ENCODE results near the gene ARID3A. TPM values are rescaled to one million over a fixed set of nuclear protein-coding genes. Genes with fewer than 3 reads are reported as not detected.

Gene ARID3A
- total RNA-seq, 4 donors from 2014 or later: 1.8 to 9.9 (median 7.8) TPM

- DNase-seq (no peak), ATAC-seq (no peak)
- peak overlapping the region; percentile 37 to 57 (median 48) for H3K27ac ChIP-seq
- H3K27me3 ChIP-seq: no peaks in the 10 kb centered on the region
- intact Hi-C loops (cut with DNase I; ENCODE audit: low total_unique reads): loop anchor here (5.0 kb wide), 1 partner anchor 435 kb away; no protein-coding TSS in a partner anchor
- TF ChIP-seq, protein P1, sequence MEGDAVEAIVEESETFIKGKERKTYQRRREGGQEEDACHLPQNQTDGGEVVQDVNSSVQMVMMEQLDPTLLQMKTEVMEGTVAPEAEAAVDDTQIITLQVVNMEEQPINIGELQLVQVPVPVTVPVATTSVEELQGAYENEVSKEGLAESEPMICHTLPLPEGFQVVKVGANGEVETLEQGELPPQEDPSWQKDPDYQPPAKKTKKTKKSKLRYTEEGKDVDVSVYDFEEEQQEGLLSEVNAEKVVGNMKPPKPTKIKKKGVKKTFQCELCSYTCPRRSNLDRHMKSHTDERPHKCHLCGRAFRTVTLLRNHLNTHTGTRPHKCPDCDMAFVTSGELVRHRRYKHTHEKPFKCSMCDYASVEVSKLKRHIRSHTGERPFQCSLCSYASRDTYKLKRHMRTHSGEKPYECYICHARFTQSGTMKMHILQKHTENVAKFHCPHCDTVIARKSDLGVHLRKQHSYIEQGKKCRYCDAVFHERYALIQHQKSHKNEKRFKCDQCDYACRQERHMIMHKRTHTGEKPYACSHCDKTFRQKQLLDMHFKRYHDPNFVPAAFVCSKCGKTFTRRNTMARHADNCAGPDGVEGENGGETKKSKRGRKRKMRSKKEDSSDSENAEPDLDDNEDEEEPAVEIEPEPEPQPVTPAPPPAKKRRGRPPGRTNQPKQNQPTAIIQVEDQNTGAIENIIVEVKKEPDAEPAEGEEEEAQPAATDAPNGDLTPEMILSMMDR (IDR thresholded peaks at IDR 0.05 in 4 of 5, conservative IDR thresholded peaks at IDR 0.05 in 1 of 5): no peak
- no peak for TF ChIP-seq POLR2A (IDR thresholded peaks at IDR 0.05)
- peaks cover 50 to 62% of the 10 kb centered on the region in 2 donors for H3K4me1 ChIP-seq
- no peaks in the 10 kb centered on the region for H3K9me3 ChIP-seq
- in situ Hi-C loops (cut with MboI; ENCODE audit: low sequenced_read_pairs in 4 of 4): no loop called here
- H3K36me3 ChIP-seq: peaks cover 0 to 17% of the 10 kb centered on the region in 2 donors
- peak overlapping the region in 3 of 4 donors; percentile 7 to 27 (median 20) for H3K4me3 ChIP-seq
Observed at GRCh38 chr19:1017115-1017905, 91.5 kb downstream of the ARID3A start.

DNA sequence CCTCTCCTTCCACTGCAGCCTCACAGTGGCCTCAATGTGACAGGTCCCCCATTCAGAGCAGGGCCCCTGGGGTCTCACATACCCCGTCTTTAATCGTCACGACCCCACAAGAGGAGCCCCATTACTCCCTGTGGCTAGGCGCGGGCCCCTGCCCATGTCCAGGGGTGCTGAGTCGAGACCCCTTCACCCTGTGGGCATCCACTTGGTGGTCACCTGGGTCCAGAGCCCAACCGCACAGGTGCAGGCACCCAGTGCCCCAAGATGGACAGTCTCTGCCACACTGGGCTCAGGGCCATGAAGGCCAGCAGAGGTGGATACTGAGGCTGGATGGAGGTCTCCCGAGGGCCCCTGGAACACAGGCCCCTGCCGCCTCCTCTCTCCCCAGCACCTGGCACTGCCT lies 92.1 kb downstream of the ARID3A start:
- H3K4me3 ChIP-seq: peak overlapping the region in 2 of 4 donors; percentile 7 to 27
- peak overlapping the region in 3 of 4 donors; percentile 48 to 57 (median 48) for H3K27ac ChIP-seq
- no peak for DNase-seq
- intact Hi-C loops (cut with DNase I; ENCODE audit: low total_unique reads) (loop anchor here (5.0 kb wide), 1 partner anchor 436 kb away; no protein-coding TSS in a partner anchor), in situ Hi-C loops (cut with MboI; ENCODE audit: low sequenced_read_pairs in 4 of 4) (no loop called here)
- peaks cover 0 to 11% of the 10 kb centered on the region in 2 donors for H3K36me3 ChIP-seq
- TF ChIP-seq, protein P1 (IDR thresholded peaks at IDR 0.05 in 4 of 5, conservative IDR thresholded peaks at IDR 0.05 in 1 of 5): no peak
- no peak for TF ChIP-seq POLR2A (IDR thresholded peaks at IDR 0.05)
- H3K9me3 ChIP-seq: no peaks in the 10 kb centered on the region
- H3K27me3 ChIP-seq: no peaks in the 10 kb centered on the region
- ATAC-seq: no peak
- H3K4me1 ChIP-seq: peaks cover 50 to 62% of the 10 kb centered on the region in 2 donors

DNA sequence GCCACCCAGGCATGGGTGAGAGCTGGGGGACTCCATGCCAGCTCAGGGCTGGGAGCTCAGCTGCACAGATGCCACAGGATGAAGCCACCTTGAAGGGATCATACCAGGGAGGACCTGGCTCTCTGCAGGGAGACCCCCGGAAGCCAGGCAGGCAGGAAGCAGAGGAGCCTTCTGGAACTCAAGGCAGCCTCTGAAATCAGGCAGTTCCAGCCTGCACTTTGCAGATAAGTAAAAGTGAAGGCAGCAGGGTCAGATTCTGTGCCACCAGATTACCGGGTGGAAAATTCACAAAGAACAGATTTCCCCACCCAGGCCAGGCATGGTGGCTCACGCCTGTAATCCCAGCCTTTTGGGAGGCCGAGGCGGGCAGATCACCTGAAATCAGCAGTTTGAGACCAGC lies 92.6 kb downstream of the ARID3A start:
- H3K4me1 ChIP-seq: peaks cover 50 to 62% of the 10 kb centered on the region in 2 donors
- H3K27me3 ChIP-seq: no peaks in the 10 kb centered on the region
- intact Hi-C loops (cut with DNase I; ENCODE audit: low total_unique reads) (loop anchor here (5.0 kb wide), 1 partner anchor 436 kb away; no protein-coding TSS in a partner anchor), in situ Hi-C loops (cut with MboI; ENCODE audit: low sequenced_read_pairs in 4 of 4) (no loop called here)
- peak overlapping the region in 1 of 4 donors; percentile 27 for H3K4me3 ChIP-seq
- no peaks in the 10 kb centered on the region for H3K9me3 ChIP-seq
- DNase-seq (no peak), ATAC-seq (no peak)
- peak overlapping the region in 1 of 4 donors; percentile 48 for H3K27ac ChIP-seq
- peaks cover 0 to 6% of the 10 kb centered on the region in 2 donors for H3K36me3 ChIP-seq
- TF ChIP-seq, protein P1 (IDR thresholded peaks at IDR 0.05 in 4 of 5, conservative IDR thresholded peaks at IDR 0.05 in 1 of 5): no peak
- TF ChIP-seq POLR2A (IDR thresholded peaks at IDR 0.05): no peak

GRCh38 chr19:1018932-1019615 lies 93.2 kb downstream of the ARID3A start:
- no peaks in the 10 kb centered on the region for H3K9me3 ChIP-seq
- no peak for DNase-seq
- no peaks in the 10 kb centered on the region for H3K36me3 ChIP-seq
- peak overlapping the region; percentile 86 to 99 (median 90) for H3K4me3 ChIP-seq
- peak overlapping the region; percentile 40 to 93 (median 89) for H3K27ac ChIP-seq
- intact Hi-C loops (cut with DNase I; ENCODE audit: low total_unique reads) (loop anchor here (5.0 kb wide), 1 partner anchor 437 kb away; no protein-coding TSS in a partner anchor), in situ Hi-C loops (cut with MboI; ENCODE audit: low sequenced_read_pairs in 4 of 4) (no loop called here)
- no peak for ATAC-seq
- peaks cover 50 to 62% of the 10 kb centered on the region in 2 donors for H3K4me1 ChIP-seq
- TF ChIP-seq, protein P1 (IDR thresholded peaks at IDR 0.05 in 4 of 5, conservative IDR thresholded peaks at IDR 0.05 in 1 of 5): no peak
- no peak for TF ChIP-seq POLR2A (IDR thresholded peaks at IDR 0.05)
- no peaks in the 10 kb centered on the region for H3K27me3 ChIP-seq

All from gastrocnemius medialis (tissue), 4 donors.